WERI-Rb-1 (cell line): ENCODE measurements around the gene NCAPG2.

Source experiments
- DNase-seq: peaks from one replicate; pipeline ENCODE4 v3.0.0-alpha.2; 2020
- H3K27ac ChIP-seq: fragments of 250-450 bp; sonication (Bioruptor Pico); 2 replicates; pipeline ENCODE4 v1.5.1; 2020; ENCODE audit warnings: mild to moderate bottlenecking, moderate library complexity
- H3K27me3 ChIP-seq: fragments of 250-450 bp; sonication (Bioruptor Pico); 2 replicates; pipeline ENCODE4 v1.5.1; 2021; ENCODE audit warnings: mild to moderate bottlenecking, low read depth, moderate library complexity; ENCODE audit not compliant: insufficient read depth, severe bottlenecking
- H3K36me3 ChIP-seq: fragments of 250-450 bp; sonication (Bioruptor Pico); 2 replicates; pipeline ENCODE4 v1.5.1; 2020; ENCODE audit warnings: mild to moderate bottlenecking, moderate library complexity
- H3K4me3 ChIP-seq: 2 replicates; pipeline ENCODE4 v1.5.1; 2011; ENCODE audit warnings: low read depth, mild to moderate bottlenecking, control low read depth, low read length
- H3K9me3 ChIP-seq: fragments of 250-450 bp; sonication (Bioruptor Pico); 2 replicates; pipeline ENCODE4 v1.5.1; 2021; ENCODE audit warnings: mild to moderate bottlenecking, moderate library complexity; ENCODE audit not compliant: severe bottlenecking
- CTCF ChIP-seq: IDR thresholded peaks from 2 replicates; pipeline ENCODE4 v1.5.1; 2011; ENCODE audit warnings: low read depth, mild to moderate bottlenecking, control low read depth, inconsistent platforms, low read length

NCAPG2 gene

GRCh38 chr7:158732494-158733219 is 28.1 kb upstream of the NCAPG2 start:
- no peaks in the 10 kb centered on the region; the same call in none of the 2 replicates for H3K36me3 ChIP-seq
- TF ChIP-seq CTCF = 0 out of 2 replicates have a peak, but pooled peaks have one; percentile 9

GRCh38 chr7:158731761-158732160 is 27.2 kb upstream of the NCAPG2 start:
- TF ChIP-seq CTCF = no peak
- DNase-seq = no peak
- Histone ChIP-seq H3K9me3 (no peaks in the 10 kb centered on the region), H3K27ac (no peak overlapping the region), H3K4me3 (no peak overlapping the region), H3K27me3 (no peaks in the 10 kb centered on the region), H3K36me3 (no peaks in the 10 kb centered on the region; the same call in none of the 2 replicates)

More at GRCh38 chr7:158732494-158733219, 28.1 kb upstream of the NCAPG2 start:
- no peak overlapping the region for H3K4me3 ChIP-seq
- DNase-seq = no peak
- no peaks in the 10 kb centered on the region for H3K9me3 ChIP-seq
- H3K27me3 ChIP-seq = no peaks in the 10 kb centered on the region
- no peak overlapping the region for H3K27ac ChIP-seq

- H3K27me3 ChIP-seq = no peaks in the 10 kb centered on the region
- no peak overlapping the region for H3K4me3 ChIP-seq
- DNase-seq = no peak
- no peaks in the 10 kb centered on the region for H3K9me3 ChIP-seq
- H3K27ac ChIP-seq = no peak overlapping the region
- no peak for TF ChIP-seq CTCF
- H3K36me3 ChIP-seq = no peaks in the 10 kb centered on the region; the same call in 1 of the 2 replicates
These were observed 26.1 kb upstream of the NCAPG2 start for GRCh38 chr7:158730383-158731346.

GRCh38 chr7:158729646-158730382 is 25.2 kb upstream of the NCAPG2 start:
- H3K27me3 ChIP-seq = no peaks in the 10 kb centered on the region
- H3K9me3 ChIP-seq = no peaks in the 10 kb centered on the region
- DNase-seq = no peak
- no peak overlapping the region for H3K4me3 ChIP-seq
- no peak overlapping the region for H3K27ac ChIP-seq
- no peaks in the 10 kb centered on the region; the same call in 1 of the 2 replicates for H3K36me3 ChIP-seq
- no peak for TF ChIP-seq CTCF

GRCh38 chr7:158728911-158729645 is 24.5 kb upstream of the NCAPG2 start:
- no peaks in the 10 kb centered on the region; the same call in 1 of the 2 replicates for H3K36me3 ChIP-seq
- DNase-seq = no peak
- H3K4me3 ChIP-seq = no peak overlapping the region
- H3K27me3 ChIP-seq = no peaks in the 10 kb centered on the region
- no peaks in the 10 kb centered on the region for H3K9me3 ChIP-seq
- no peak overlapping the region for H3K27ac ChIP-seq
- no peak for TF ChIP-seq CTCF
